ENCODE data around the gene CIAO2A.
"Not testable (repeated sequence)": the region's sequence is repeated elsewhere in the genome, so short reads cannot be mapped to it uniquely, and the experiment has no call there.

The CIAO2A gene

GRCh38 chr15:64071931-64072765 lies 21.5 kb downstream of the CIAO2A start:
- no peak for DNase-seq (ENCODE audit: low read depth in 3 of 3)

GRCh38 chr15:64070965-64071851 lies 22.4 kb downstream of the CIAO2A start:
- DNase-seq (ENCODE audit: low read depth in 3 of 3): no peak

- DNase-seq (ENCODE audit: low read depth in 3 of 3): no peak
These were observed 23.5 kb downstream of the CIAO2A start for GRCh38 chr15:64070106-64070505.

GRCh38 chr15:64068133-64068532 lies 25.5 kb downstream of the CIAO2A start:
- DNase-seq (ENCODE audit: low read depth in 3 of 3): no peak

GRCh38 chr15:64067564-64068030 lies 26.0 kb downstream of the CIAO2A start:
- peak; percentile 32 to 52 (median 44) for DNase-seq (ENCODE audit: low read depth in 3 of 3)

GRCh38 chr15:64066451-64066850 lies 27.2 kb downstream of the CIAO2A start:
- DNase-seq (ENCODE audit: low read depth in 3 of 3): no peak

- no peak for DNase-seq (ENCODE audit: low read depth in 3 of 3)
These were observed 32.9 kb downstream of the CIAO2A start for GRCh38 chr15:64060716-64061115.

- not testable (repeated sequence) for DNase-seq (ENCODE audit: low read depth in 3 of 3)
These were observed 34.5 kb downstream of the CIAO2A start for GRCh38 chr15:64059104-64059503.

- DNase-seq (ENCODE audit: low read depth in 3 of 3): no peak
These were observed 35.4 kb downstream of the CIAO2A start for GRCh38 chr15:64058279-64058678.

- DNase-seq (ENCODE audit: low read depth in 3 of 3): not testable (repeated sequence)
These were observed 40.0 kb downstream of the CIAO2A start for GRCh38 chr15:64053674-64054073.

GRCh38 chr15:64052925-64053491 lies 40.6 kb downstream of the CIAO2A start:
- DNase-seq (ENCODE audit: low read depth in 3 of 3): no peak

GRCh38 chr15:64051407-64052259 lies 42.0 kb downstream of the CIAO2A start:
- DNase-seq (ENCODE audit: low read depth in 3 of 3): no peak

- no peak for DNase-seq (ENCODE audit: low read depth in 3 of 3)
These were observed 42.6 kb downstream of the CIAO2A start for GRCh38 chr15:64051093-64051402.

- DNase-seq (ENCODE audit: low read depth in 3 of 3): no peak
These were observed 43.2 kb downstream of the CIAO2A start for GRCh38 chr15:64050281-64051092.

- no peak for DNase-seq (ENCODE audit: low read depth in 3 of 3)
These were observed 44.7 kb downstream of the CIAO2A start for GRCh38 chr15:64048781-64049460.

- peak; percentile 47 to 60 (median 55) for DNase-seq (ENCODE audit: low read depth in 3 of 3)
These were observed 47.1 kb downstream of the CIAO2A start, which contains the start of gene DAPK2 for GRCh38 chr15:64046421-64047153. Gene DAPK2, minus strand, starts transcription at chr15:64046485. Its CDS starts 6,224 bp downstream, at chr15:64040261.

- no peak for DNase-seq (ENCODE audit: low read depth in 3 of 3)
These were observed 47.7 kb downstream of the CIAO2A start for GRCh38 chr15:64045774-64046420.

- DNase-seq (ENCODE audit: low read depth in 3 of 3): no peak
These were observed 48.6 kb downstream of the CIAO2A start for GRCh38 chr15:64045101-64045435.

Measured in stimulated activated CD4-positive, alpha-beta T cell treated with anti-CD3 and anti-CD28 coated beads, TNF-alpha, amount 100 ng/mL, for 4 hours (primary cell).